Measurements from ENCODE around the gene OMA1. TPM values are rescaled to one million over a fixed set of nuclear protein-coding genes. Genes with fewer than 3 reads are reported as not detected.

OMA1 gene
- total RNA-seq, 1 experiment from 2014 or later: 11.9 TPM

GRCh38 chr1:58581641-58582040, 35.1 kb upstream of the OMA1 start:
- BruUV-seq (replicated peaks): no TSS peak
- POLR2A ChIA-PET (ENCODE audit: low non-redundant PET): no interaction called here
- no peak overlapping the region for H3K4me3 ChIP-seq (ENCODE audit: low read depth, low read length, poor library complexity, severe bottlenecking)
- intact Hi-C loops (cut with micrococcal nuclease; ENCODE audit: unreplicated experiment): no loop called here
- H3K4me1 ChIP-seq (ENCODE audit: insufficient read depth, low read length, poor library complexity, severe bottlenecking): peaks cover 3% of the 10 kb centered on the region
- H3K27me3 ChIP-seq (replicated peaks; ENCODE audit: insufficient read depth, low read depth, low read length, poor library complexity): peaks cover 17% of the 10 kb centered on the region
- H3K27ac ChIP-seq (ENCODE audit: low read depth, low read length, poor library complexity, severe bottlenecking): no peak overlapping the region
- CTCF ChIA-PET: no interaction called here
- no peaks in the 10 kb centered on the region for H3K9me3 ChIP-seq (ENCODE audit: low read depth, low read length, poor library complexity, severe bottlenecking)
- TF ChIP-seq CTCF (conservative IDR thresholded peaks at IDR 0.05; ENCODE audit: low read depth, low read length) (no peak), EZH2 (IDR thresholded peaks at IDR 0.05; ENCODE audit: borderline replicate concordance, low read depth, low read length, poor library complexity, severe bottlenecking) (no peak)
- DNase-seq (ENCODE audit: low spot score): no peak
- H3K36me3 ChIP-seq (ENCODE audit: insufficient read depth, low read length, poor library complexity, severe bottlenecking): no peaks in the 10 kb centered on the region

GRCh38 chr1:58580186-58580585, 33.7 kb upstream of the OMA1 start:
- no peaks in the 10 kb centered on the region for H3K36me3 ChIP-seq (ENCODE audit: insufficient read depth, low read length, poor library complexity, severe bottlenecking)
- intact Hi-C loops (cut with micrococcal nuclease; ENCODE audit: unreplicated experiment): no loop called here
- H3K4me1 ChIP-seq (ENCODE audit: insufficient read depth, low read length, poor library complexity, severe bottlenecking): peaks cover 3% of the 10 kb centered on the region
- H3K4me3 ChIP-seq (ENCODE audit: low read depth, low read length, poor library complexity, severe bottlenecking): no peak overlapping the region
- H3K9me3 ChIP-seq (ENCODE audit: low read depth, low read length, poor library complexity, severe bottlenecking): no peaks in the 10 kb centered on the region
- TF ChIP-seq EZH2 (IDR thresholded peaks at IDR 0.05; ENCODE audit: borderline replicate concordance, low read depth, low read length, poor library complexity, severe bottlenecking): no peak
- TF ChIP-seq CTCF (conservative IDR thresholded peaks at IDR 0.05; ENCODE audit: low read depth, low read length): no peak
- DNase-seq (ENCODE audit: low spot score): no peak
- no TSS peak for BruUV-seq (replicated peaks)
- H3K27ac ChIP-seq (ENCODE audit: low read depth, low read length, poor library complexity, severe bottlenecking): no peak overlapping the region
- H3K27me3 ChIP-seq (replicated peaks; ENCODE audit: insufficient read depth, low read depth, low read length, poor library complexity): peaks cover 32% of the 10 kb centered on the region
- POLR2A ChIA-PET (ENCODE audit: low non-redundant PET): no interaction called here
- CTCF ChIA-PET: no interaction called here

GRCh38 chr1:58577654-58578030, 31.1 kb upstream of the OMA1 start:
- H3K9me3 ChIP-seq (ENCODE audit: low read depth, low read length, poor library complexity, severe bottlenecking): no peaks in the 10 kb centered on the region
- no peak overlapping the region for H3K4me3 ChIP-seq (ENCODE audit: low read depth, low read length, poor library complexity, severe bottlenecking)
- BruUV-seq (replicated peaks): no TSS peak
- intact Hi-C loops (cut with micrococcal nuclease; ENCODE audit: unreplicated experiment): no loop called here
- ChIA-PET CTCF (no interaction called here), POLR2A (ENCODE audit: low non-redundant PET) (no interaction called here)
- H3K36me3 ChIP-seq (ENCODE audit: insufficient read depth, low read length, poor library complexity, severe bottlenecking): no peaks in the 10 kb centered on the region
- no peak overlapping the region for H3K27ac ChIP-seq (ENCODE audit: low read depth, low read length, poor library complexity, severe bottlenecking)
- no peak for TF ChIP-seq EZH2 (IDR thresholded peaks at IDR 0.05; ENCODE audit: borderline replicate concordance, low read depth, low read length, poor library complexity, severe bottlenecking)
- TF ChIP-seq CTCF (conservative IDR thresholded peaks at IDR 0.05; ENCODE audit: low read depth, low read length): no peak
- peaks cover 56% of the 10 kb centered on the region for H3K27me3 ChIP-seq (replicated peaks; ENCODE audit: insufficient read depth, low read depth, low read length, poor library complexity)
- H3K4me1 ChIP-seq (ENCODE audit: insufficient read depth, low read length, poor library complexity, severe bottlenecking): no peaks in the 10 kb centered on the region
- DNase-seq (ENCODE audit: low spot score): no peak

Data from A673 (cell line).